Upper lobe of left lung (tissue), 6 donors: ENCODE data around the gene NELFB. TPM values are rescaled to one million over a fixed set of nuclear protein-coding genes. Genes with fewer than 3 reads are reported as not detected.

Experiments used
- ATAC-seq, 2 donors: fragments of 200-7000 bp; cut with Tn5 transposase; one replicate each; pipeline ENCODE4 v1.9.1; 2022; ENCODE audit warnings: mild to moderate bottlenecking in 2 of 2, moderate library complexity in 2 of 2; ENCODE audit not compliant: low FRiP score in 2 of 2
- DNase-seq, 2 donors: peaks; one replicate each; pipeline ENCODE4 v3.0.0-alpha.2; 2019 to 2020
- H3K27ac ChIP-seq, 4 donors: fragments of 200-600 bp; sonication (generic); one replicate each; pipeline ENCODE4 v1.5.1; 2016 to 2019
- H3K27me3 ChIP-seq, 4 donors: fragments of 200-600 bp; sonication (generic); one replicate each; pipeline ENCODE4 v1.5.1; 2017 to 2019
- H3K36me3 ChIP-seq, 4 donors: fragments of 200-600 bp; sonication (generic); one replicate each; pipeline ENCODE4 v1.5.1; 2016 to 2019
- H3K4me1 ChIP-seq, 4 donors: fragments of 200-600 bp; sonication (generic); one replicate each; pipeline ENCODE4 v1.5.1; 2018 to 2019
- H3K4me3 ChIP-seq, 4 donors: fragments of 200-600 bp; sonication (generic); one replicate each; pipeline ENCODE4 v1.5.1; 2017 to 2019; ENCODE audit warnings: mild to moderate bottlenecking in 2 of 4, moderate library complexity in 1 of 4
- H3K9me3 ChIP-seq, 4 donors: fragments of 200-600 bp; sonication (generic); one replicate each; pipeline ENCODE4 v1.5.1; 2018 to 2019
- CTCF ChIP-seq, 6 experiments: fragments of 450-650 bp in 4 of 6; fragments of 200-600 bp in 2 of 6; sonication (generic) in 2 of 6; IDR thresholded peaks; one replicate each; pipeline ENCODE4 v1.5.1; 2016 to 2019; ENCODE audit warnings: antibody characterized with exemption in 6 of 6
- EP300 ChIP-seq, 4 donors: sonication (generic); formaldehyde crosslinking; IDR thresholded peaks; one replicate each; pipeline ENCODE4 v1.5.1; 2017; ENCODE audit warnings: antibody characterized with exemption in 4 of 4, control low read depth in 2 of 4
- POLR2A ChIP-seq, 4 donors: fragments of 450-650 bp; IDR thresholded peaks; one replicate each; pipeline ENCODE4 v1.5.1; 2016 to 2017; ENCODE audit warnings: antibody characterized with exemption in 4 of 4, mild to moderate bottlenecking in 2 of 4
- POLR2AphosphoS5 ChIP-seq, 2 donors: sonication (generic); formaldehyde crosslinking; IDR thresholded peaks; one replicate each; pipeline ENCODE4 v1.5.1; 2017; ENCODE audit warnings: antibody characterized with exemption in 2 of 2
- WGBS, 2 donors: methylation state at CpG; one replicate each; pipeline ENCODE4 v1.1.5; 2017 to 2018; 5-methylcytosine and 5-hydroxymethylcytosine counted together
- total RNA-seq, 6 donors: library from RNA; depleted of rRNA in 4 of 6; stranded (reverse); fragments of >200 nt in 4 of 6; gene quantifications; one replicate each; pipeline versions ENCODE4 v1.1.0 to v1.2.1, GENCODE V29; 2016 to 2021
- donor health status: DM: no; HTN: no; CAD: no; lungs with moderate emphysema.
- donor health status: DM: no; HTN: yes; CAD: no; lungs with severe emphysema.

NELFB gene
- total RNA-seq, 6 donors from 2014 or later: 31.8 to 55.6 (median 49.8) TPM

DNA sequence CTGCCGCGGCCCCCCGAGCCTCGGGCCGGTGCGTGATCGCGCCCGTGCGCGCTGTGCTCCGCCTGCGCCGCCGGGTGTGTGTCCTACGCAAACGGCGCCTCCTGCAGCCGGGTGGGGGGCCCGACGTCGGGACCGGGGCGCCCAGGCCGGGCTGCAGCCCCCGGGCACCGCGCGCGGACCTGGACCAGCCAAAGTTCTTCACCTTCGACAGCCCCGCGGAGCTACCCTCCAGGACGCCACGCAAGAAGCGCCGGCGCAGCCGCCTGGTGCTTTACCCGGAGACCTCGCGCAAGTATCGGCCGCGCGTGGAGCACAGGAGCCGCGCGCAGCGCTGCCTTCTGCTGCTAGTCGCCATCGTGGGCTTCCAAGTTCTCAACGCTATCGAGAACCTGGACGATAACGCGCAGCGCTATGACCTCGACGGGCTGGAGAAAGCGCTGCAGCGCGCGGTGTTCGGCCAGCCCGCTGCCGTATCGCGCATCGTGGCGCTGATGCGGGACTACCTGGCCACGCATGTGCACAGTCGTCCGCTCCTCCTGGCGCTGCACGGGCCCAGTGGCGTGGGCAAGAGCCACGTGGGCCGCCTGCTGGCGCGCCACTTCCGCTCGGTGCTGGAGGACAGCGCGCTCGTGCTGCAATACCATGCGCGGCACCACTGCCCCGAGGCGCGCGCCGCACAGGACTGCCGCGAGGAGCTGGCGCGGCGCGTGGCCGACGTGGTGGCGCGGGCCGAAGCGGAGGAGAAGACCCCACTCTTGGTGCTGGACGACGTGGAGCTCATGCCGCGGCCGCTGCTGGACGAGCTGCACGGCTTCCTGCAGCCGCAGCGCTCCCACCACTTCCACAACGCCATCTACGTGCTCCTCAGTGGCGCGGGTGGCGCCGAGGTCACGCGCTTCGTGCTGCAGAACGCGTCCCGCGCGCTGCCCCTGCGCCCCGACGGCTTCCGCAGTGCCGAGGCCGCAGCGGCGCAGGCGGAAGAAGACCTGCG is 23.9 kb downstream of the NELFB start:
- Histone ChIP-seq H3K4me3 (peak overlapping the region; percentile 64 to 86 (median 70)), H3K9me3 (no peaks in the 10 kb centered on the region), H3K27ac (peak overlapping the region; percentile 95 to 98 (median 96)), H3K27me3 (no peaks in the 10 kb centered on the region), H3K36me3 (peaks cover 6 to 53% (median 29%) of the 10 kb centered on the region in 4 donors), H3K4me1 (peaks cover 38 to 78% (median 56%) of the 10 kb centered on the region in 4 donors)
- DNase-seq (peak in 1 of 2 donors; percentile 87), ATAC-seq (no peak)
- WGBS, 2 donors: 90 to 92% methylated on average over 101 to 133 of the region's 139 CpGs
- TF ChIP-seq CTCF (IDR thresholded peaks at IDR 0.05) (no peak), POLR2A (IDR thresholded peaks at IDR 0.05) (no peak)

DNA sequence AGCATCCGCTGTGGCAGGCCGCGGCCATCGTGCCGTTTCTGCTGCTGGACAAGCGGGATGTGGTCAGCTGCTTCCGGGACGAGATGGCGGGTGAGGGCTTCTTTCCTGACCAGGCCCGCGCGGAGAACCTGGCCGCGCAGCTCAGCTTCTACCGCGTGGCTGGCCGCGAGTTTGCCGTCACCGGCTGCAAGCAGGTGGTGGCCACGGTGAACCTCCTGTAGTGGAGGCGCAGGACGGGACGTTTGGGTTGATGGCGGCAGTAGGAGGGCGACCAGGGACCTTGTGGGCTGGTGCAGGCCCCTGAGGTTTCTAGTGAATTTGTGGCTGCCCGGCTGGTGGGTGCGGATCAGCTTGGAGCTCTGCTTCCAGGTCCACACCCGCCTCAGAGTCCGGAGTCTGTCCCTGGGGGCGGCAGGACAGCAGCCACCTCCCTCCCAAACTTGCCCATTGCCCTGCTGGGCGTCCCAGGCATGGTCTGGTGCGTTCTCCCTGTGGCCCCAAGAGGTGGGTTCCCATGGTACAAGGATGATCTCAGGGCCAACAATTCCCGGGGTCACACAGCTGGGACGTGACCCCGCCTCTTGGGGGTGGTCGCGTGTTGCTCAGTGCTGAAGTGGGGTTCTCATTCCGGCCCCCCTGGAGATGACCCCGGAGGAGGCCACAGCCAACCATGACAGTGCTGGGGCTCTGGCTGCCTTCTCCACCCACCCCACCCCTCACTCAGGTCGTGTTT is 24.8 kb downstream of the NELFB start:
- Histone ChIP-seq H3K9me3 (no peaks in the 10 kb centered on the region), H3K27ac (peak overlapping the region in 2 of 4 donors; percentile 4 to 6), H3K4me1 (peaks cover 38 to 69% (median 48%) of the 10 kb centered on the region in 4 donors), H3K36me3 (peaks cover 6 to 53% (median 29%) of the 10 kb centered on the region in 4 donors), H3K4me3 (no peak overlapping the region), H3K27me3 (no peaks in the 10 kb centered on the region)
- WGBS, 2 donors: 95 to 97% methylated on average over 16 to 34 of the region's 41 CpGs
- no peak for ATAC-seq
- TF ChIP-seq POLR2A (IDR thresholded peaks at IDR 0.05): no peak
- no peak for TF ChIP-seq CTCF (IDR thresholded peaks at IDR 0.05)
- TF ChIP-seq EP300 (IDR thresholded peaks at IDR 0.05): no peak
- no peak for TF ChIP-seq POLR2AphosphoS5 (IDR thresholded peaks at IDR 0.05)
- DNase-seq: peak in 1 of 2 donors; percentile 83

- Histone ChIP-seq H3K4me3 (peak overlapping the region in 2 of 4 donors; percentile 5 to 8), H3K27me3 (no peaks in the 10 kb centered on the region), H3K36me3 (peaks cover 6 to 53% (median 29%) of the 10 kb centered on the region in 4 donors), H3K4me1 (peaks cover 34 to 61% (median 41%) of the 10 kb centered on the region in 4 donors), H3K9me3 (no peaks in the 10 kb centered on the region), H3K27ac (peak overlapping the region in 2 of 4 donors; percentile 4 to 6)
- DNase-seq (peak in 1 of 2 donors; percentile 85), ATAC-seq (no peak)
- TF ChIP-seq EP300 (IDR thresholded peaks at IDR 0.05) (no peak), POLR2AphosphoS5 (IDR thresholded peaks at IDR 0.05) (no peak), CTCF (IDR thresholded peaks at IDR 0.05) (peak in 1 of 6 experiments; percentile 11), POLR2A (IDR thresholded peaks at IDR 0.05) (no peak)
- 74 to 76% methylated on average over 22 to 71 of the region's 85 CpGs for WGBS, 2 donors
Measured at GRCh38 chr9:137280474-137281344, 25.6 kb downstream of the NELFB start.

GRCh38 chr9:137281345-137282116 is 26.4 kb downstream of the NELFB start:
- H3K36me3 ChIP-seq: peaks cover 6 to 53% (median 29%) of the 10 kb centered on the region in 4 donors
- no peak for ATAC-seq

More at GRCh38 chr9:137281345-137282116, 26.4 kb downstream of the NELFB start:
- H3K4me3 ChIP-seq: peak overlapping the region in 1 of 4 donors; percentile 5
- DNase-seq: peak in 1 of 2 donors; percentile 33
- H3K9me3 ChIP-seq: no peaks in the 10 kb centered on the region
- no peaks in the 10 kb centered on the region for H3K27me3 ChIP-seq
- H3K27ac ChIP-seq: no peak overlapping the region
- 70 to 82% methylated on average over 4 to 25 of the region's 39 CpGs for WGBS, 2 donors
- TF ChIP-seq POLR2AphosphoS5 (IDR thresholded peaks at IDR 0.05): no peak
- no peak for TF ChIP-seq POLR2A (IDR thresholded peaks at IDR 0.05)
- no peak for TF ChIP-seq EP300 (IDR thresholded peaks at IDR 0.05)
- no peak for TF ChIP-seq CTCF (IDR thresholded peaks at IDR 0.05)
- H3K4me1 ChIP-seq: peaks cover 26 to 53% (median 33%) of the 10 kb centered on the region in 4 donors
